Measurements from ENCODE around the gene FAR2.

The FAR2 gene

GRCh38 chr12:29234552-29234951, 85.5 kb downstream of the FAR2 start:
- Histone ChIP-seq H2AFZ (ENCODE audit: low read depth, low read length, severe bottlenecking) (no peak overlapping the region), H3K9ac (ENCODE audit: low read length) (no peak overlapping the region), H4K20me1 (ENCODE audit: low read depth, low read length) (no peaks in the 10 kb centered on the region), H3F3A (ENCODE audit: insufficient read depth) (no peaks in the 10 kb centered on the region), H3K27me3 (ENCODE audit: low read length) (no peaks in the 10 kb centered on the region), H3K27ac (ENCODE audit: low read depth, low read length) (no peak overlapping the region), H3K9me2 (replicated peaks; ENCODE audit: insufficient read depth, low read length) (no peaks in the 10 kb centered on the region), H3K79me2 (ENCODE audit: insufficient read depth, low read length) (no peaks in the 10 kb centered on the region), H3K9me3 (ENCODE audit: insufficient read depth, low read length) (no peaks in the 10 kb centered on the region), H3K36me3 (ENCODE audit: low read length) (no peaks in the 10 kb centered on the region), H3K4me3 (ENCODE audit: insufficient read depth, low read length, poor library complexity, severe bottlenecking) (no peak overlapping the region), H3K4me2 (ENCODE audit: low read depth, low read length, poor library complexity, severe bottlenecking) (no peak overlapping the region)
- TF ChIP-seq CTCF (IDR thresholded peaks at IDR 0.05; ENCODE audit: insufficient read depth, low read length, poor library complexity, severe bottlenecking) (no peak), EZH2phosphoT487 (conservative IDR thresholded peaks at IDR 0.05; ENCODE audit: low read length) (no peak)

- H3K9me3 ChIP-seq (ENCODE audit: insufficient read depth, low read length): no peaks in the 10 kb centered on the region
- no peaks in the 10 kb centered on the region for H3K27me3 ChIP-seq (ENCODE audit: low read length)
- no peak overlapping the region for H3K27ac ChIP-seq (ENCODE audit: low read depth, low read length)
- H3F3A ChIP-seq (ENCODE audit: insufficient read depth): no peaks in the 10 kb centered on the region
- H3K36me3 ChIP-seq (ENCODE audit: low read length): no peaks in the 10 kb centered on the region
- no peaks in the 10 kb centered on the region for H4K20me1 ChIP-seq (ENCODE audit: low read depth, low read length)
- no peak overlapping the region for H3K9ac ChIP-seq (ENCODE audit: low read length)
- H2AFZ ChIP-seq (ENCODE audit: low read depth, low read length, severe bottlenecking): no peak overlapping the region
- no peak overlapping the region for H3K4me2 ChIP-seq (ENCODE audit: low read depth, low read length, poor library complexity, severe bottlenecking)
- no peaks in the 10 kb centered on the region for H3K79me2 ChIP-seq (ENCODE audit: insufficient read depth, low read length)
- no peaks in the 10 kb centered on the region for H3K9me2 ChIP-seq (replicated peaks; ENCODE audit: insufficient read depth, low read length)
- no peak for TF ChIP-seq EZH2phosphoT487 (conservative IDR thresholded peaks at IDR 0.05; ENCODE audit: low read length)
- TF ChIP-seq CTCF (IDR thresholded peaks at IDR 0.05; ENCODE audit: insufficient read depth, low read length, poor library complexity, severe bottlenecking): no peak
- H3K4me3 ChIP-seq (ENCODE audit: insufficient read depth, low read length, poor library complexity, severe bottlenecking): no peak overlapping the region
Measured at GRCh38 chr12:29234965-29235626, 86.0 kb downstream of the FAR2 start.

DNA sequence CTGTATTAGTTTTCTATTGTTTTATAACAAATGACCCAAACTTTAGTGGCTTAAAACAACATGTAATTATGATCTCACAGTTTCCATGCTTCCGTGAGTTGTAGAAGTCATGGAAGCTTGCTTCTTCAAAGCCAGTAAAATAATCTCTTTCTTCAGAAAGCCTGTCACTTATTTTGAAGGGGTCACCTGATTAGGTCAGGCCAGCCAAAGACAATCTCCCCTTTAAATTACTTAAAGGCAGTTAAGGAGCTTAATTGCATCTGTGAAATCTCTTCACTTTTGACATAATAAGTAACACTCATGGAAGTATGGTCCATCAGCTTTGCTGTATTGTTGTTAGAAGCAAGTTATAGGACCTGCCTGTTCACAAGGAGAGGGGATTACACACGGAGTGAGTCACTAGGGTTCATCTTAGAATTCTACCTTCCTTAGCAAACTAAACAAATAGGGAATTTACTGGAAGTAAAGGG, 89.8 kb downstream of the FAR2 start:
- H4K20me1 ChIP-seq (ENCODE audit: low read depth, low read length): no peaks in the 10 kb centered on the region
- H3K9ac ChIP-seq (ENCODE audit: low read length): no peak overlapping the region
- H2AFZ ChIP-seq (ENCODE audit: low read depth, low read length, severe bottlenecking): no peak overlapping the region
- H3K4me2 ChIP-seq (ENCODE audit: low read depth, low read length, poor library complexity, severe bottlenecking): no peak overlapping the region
- H3K79me2 ChIP-seq (ENCODE audit: insufficient read depth, low read length): no peaks in the 10 kb centered on the region
- no peak for TF ChIP-seq CTCF (IDR thresholded peaks at IDR 0.05; ENCODE audit: insufficient read depth, low read length, poor library complexity, severe bottlenecking)
- no peak for TF ChIP-seq EZH2phosphoT487 (conservative IDR thresholded peaks at IDR 0.05; ENCODE audit: low read length)
- H3K27me3 ChIP-seq (ENCODE audit: low read length): no peaks in the 10 kb centered on the region
- H3K27ac ChIP-seq (ENCODE audit: low read depth, low read length): no peak overlapping the region
- no peaks in the 10 kb centered on the region for H3K9me2 ChIP-seq (replicated peaks; ENCODE audit: insufficient read depth, low read length)
- no peaks in the 10 kb centered on the region for H3F3A ChIP-seq (ENCODE audit: insufficient read depth)
- no peaks in the 10 kb centered on the region for H3K9me3 ChIP-seq (ENCODE audit: insufficient read depth, low read length)
- H3K36me3 ChIP-seq (ENCODE audit: low read length): no peaks in the 10 kb centered on the region
- no peak overlapping the region for H3K4me3 ChIP-seq (ENCODE audit: insufficient read depth, low read length, poor library complexity, severe bottlenecking)

Measured in SU-DHL-6 (cell line).